ENCODE measurements around the gene UBE2O.

UBE2O gene

GRCh38 chr17:76492989-76493501, 40.1 kb upstream of the UBE2O start:
- no peak for TF ChIP-seq ZNF274 (IDR thresholded peaks at IDR 0.05; ENCODE audit: low read depth, low read length)
- peak overlapping the region; percentile 5; the same call in 1 of the 2 replicates for H3K4me3 ChIP-seq (ENCODE audit: low read length)

GRCh38 chr17:76492123-76492988, 39.4 kb upstream of the UBE2O start:
- H3K4me3 ChIP-seq (ENCODE audit: low read length): peak overlapping the region; percentile 5; the same call in 1 of the 2 replicates
- TF ChIP-seq ZNF274 (IDR thresholded peaks at IDR 0.05; ENCODE audit: low read depth, low read length): no peak

GRCh38 chr17:76491271-76492122, 38.5 kb upstream of the UBE2O start:
- TF ChIP-seq ZNF274 (IDR thresholded peaks at IDR 0.05; ENCODE audit: low read depth, low read length): no peak

GRCh38 chr17:76490112-76490710, 37.3 kb upstream of the UBE2O start:
- no peak overlapping the region for H3K4me3 ChIP-seq (ENCODE audit: low read length)
- TF ChIP-seq ZNF274 (IDR thresholded peaks at IDR 0.05; ENCODE audit: low read depth, low read length): no peak

More at GRCh38 chr17:76491271-76492122, 38.5 kb upstream of the UBE2O start:
- no peak overlapping the region; the same call in 1 of the 2 replicates for H3K4me3 ChIP-seq (ENCODE audit: low read length)

GRCh38 chr17:76487451-76488192, 34.7 kb upstream of the UBE2O start:
- H3K4me3 ChIP-seq (ENCODE audit: low read length): no peak overlapping the region
- TF ChIP-seq ZNF274 (IDR thresholded peaks at IDR 0.05; ENCODE audit: low read depth, low read length): no peak

GRCh38 chr17:76485569-76485968, 32.6 kb upstream of the UBE2O start:
- no peak overlapping the region for H3K4me3 ChIP-seq (ENCODE audit: low read length)
- no peak for TF ChIP-seq ZNF274 (IDR thresholded peaks at IDR 0.05; ENCODE audit: low read depth, low read length)

GRCh38 chr17:76484228-76484725, 31.3 kb upstream of the UBE2O start:
- TF ChIP-seq ZNF274 (IDR thresholded peaks at IDR 0.05; ENCODE audit: low read depth, low read length): no peak
- H3K4me3 ChIP-seq (ENCODE audit: low read length): no peak overlapping the region

GRCh38 chr17:76481071-76481655, 28.2 kb upstream of the UBE2O start:
- H3K4me3 ChIP-seq (ENCODE audit: low read length): peak overlapping the region; percentile 37; the same call in 1 of the 2 replicates

GRCh38 chr17:76480632-76481031, 27.7 kb upstream of the UBE2O start:
- H3K4me3 ChIP-seq (ENCODE audit: low read length): peak overlapping the region; percentile 37; the same call in 1 of the 2 replicates
- no peak for TF ChIP-seq ZNF274 (IDR thresholded peaks at IDR 0.05; ENCODE audit: low read depth, low read length)

More at GRCh38 chr17:76481071-76481655, 28.2 kb upstream of the UBE2O start:
- no peak for TF ChIP-seq ZNF274 (IDR thresholded peaks at IDR 0.05; ENCODE audit: low read depth, low read length)

GRCh38 chr17:76479515-76480060, 26.6 kb upstream of the UBE2O start:
- TF ChIP-seq ZNF274 (IDR thresholded peaks at IDR 0.05; ENCODE audit: low read depth, low read length): no peak
- H3K4me3 ChIP-seq (ENCODE audit: low read length): no peak overlapping the region

- no peak overlapping the region for H3K4me3 ChIP-seq (ENCODE audit: low read length)
- no peak for TF ChIP-seq ZNF274 (IDR thresholded peaks at IDR 0.05; ENCODE audit: low read depth, low read length)
These were observed 26.0 kb upstream of the UBE2O start for GRCh38 chr17:76478730-76479514.

GRCh38 chr17:76478097-76478496, 25.1 kb upstream of the UBE2O start:
- TF ChIP-seq ZNF274 (IDR thresholded peaks at IDR 0.05; ENCODE audit: low read depth, low read length): no peak
- H3K4me3 ChIP-seq (ENCODE audit: low read length): no peak overlapping the region
